ENCODE measurements around the gene LAMB3.

- TF ChIP-seq EZH2 (IDR thresholded peaks at IDR 0.05) = no peak
- TF ChIP-seq CTCF (IDR thresholded peaks at IDR 0.05 in 2 of 3, conservative IDR thresholded peaks at IDR 0.05 in 1 of 3; ENCODE audit: borderline replicate concordance in 1 of 3, insufficient read depth in 1 of 3, low read depth in 2 of 3, low read length in 2 of 3) = no peak
- TF ChIP-seq EZH2phosphoT487 (IDR thresholded peaks at IDR 0.05; ENCODE audit: borderline replicate concordance) = no peak
- no peak for TF ChIP-seq POLR2A (IDR thresholded peaks at IDR 0.05; ENCODE audit: borderline replicate concordance, extremely low read depth, insufficient read depth, insufficient read length)
- no peak for TF ChIP-seq REST (IDR thresholded peaks at IDR 0.05; ENCODE audit: low read depth)
- TF ChIP-seq RAD21 (IDR thresholded peaks at IDR 0.05; ENCODE audit: low read depth) = no peak
- no peak for TF ChIP-seq CBX3 (IDR thresholded peaks at IDR 0.05; ENCODE audit: low read depth)
- no peak for TF ChIP-seq JUND (IDR thresholded peaks at IDR 0.05)
- no peak for TF ChIP-seq TCF7L2 (IDR thresholded peaks at IDR 0.05; ENCODE audit: borderline replicate concordance, extremely low read depth, insufficient read depth, insufficient read length)
Measured at GRCh38 chr1:209621741-209622655, 30.2 kb downstream of the LAMB3 start.
